ENCODE measurements around the gene PLXND1. TPM values are rescaled to one million over a fixed set of nuclear protein-coding genes. Genes with fewer than 3 reads are reported as not detected.

Gene PLXND1
- polyA plus RNA-seq, 1 donor from 2014 or later, result 0.05 TPM

- Histone ChIP-seq H2AFZ (ENCODE audit: low read depth, low read length) (no peak overlapping the region), H3K4me2 (ENCODE audit: low read length) (no peak overlapping the region), H3K9me3 (ENCODE audit: low read length) (no peaks in the 10 kb centered on the region), H3K27me3 (ENCODE audit: insufficient read depth, low read depth, low read length) (no peaks in the 10 kb centered on the region), H3K79me2 (replicated peaks; ENCODE audit: insufficient read depth, low read length) (no peaks in the 10 kb centered on the region), H3K9ac (ENCODE audit: low read length) (no peak overlapping the region), H3F3A (ENCODE audit: insufficient read depth, low read length, poor library complexity, severe bottlenecking) (no peaks in the 10 kb centered on the region), H3K36me3 (ENCODE audit: insufficient read depth, low read length) (no peaks in the 10 kb centered on the region), H3K27ac (ENCODE audit: low read length) (no peak overlapping the region), H4K20me1 (ENCODE audit: insufficient read depth) (no peaks in the 10 kb centered on the region), H3K4me3 (ENCODE audit: low read length) (no peak overlapping the region), H3K9me2 (ENCODE audit: insufficient read depth, low read length) (no peaks in the 10 kb centered on the region)
- TF ChIP-seq SMC3 (conservative IDR thresholded peaks at IDR 0.05; ENCODE audit: poor library complexity), result no peak
- TF ChIP-seq POLR2AphosphoS5 (IDR thresholded peaks at IDR 0.05), result no peak
- TF ChIP-seq CTCF (IDR thresholded peaks at IDR 0.05; ENCODE audit: poor library complexity, severe bottlenecking), result no peak
- TF ChIP-seq RAD21 (conservative IDR thresholded peaks at IDR 0.05), result no peak
- no peak for TF ChIP-seq TAF1 (IDR thresholded peaks at IDR 0.05; ENCODE audit: low read depth)
- no peak for TF ChIP-seq MXI1 (conservative IDR thresholded peaks at IDR 0.05; ENCODE audit: poor library complexity, severe bottlenecking)
- TF ChIP-seq EZH2 (IDR thresholded peaks at IDR 0.05; ENCODE audit: borderline replicate concordance, insufficient read depth, low read length, poor library complexity, severe bottlenecking), result no peak
- no peak for TF ChIP-seq REST (IDR thresholded peaks at IDR 0.05; ENCODE audit: borderline replicate concordance)
- TF ChIP-seq EP300 (conservative IDR thresholded peaks at IDR 0.05; ENCODE audit: poor library complexity, severe bottlenecking), result no peak
Measured at GRCh38 chr3:129571605-129572547, 34.6 kb downstream of the PLXND1 start.

- H3K9me2 ChIP-seq (ENCODE audit: insufficient read depth, low read length), result no peaks in the 10 kb centered on the region
Measured at GRCh38 chr3:129569856-129570255, 36.6 kb downstream of the PLXND1 start.

More at GRCh38 chr3:129569856-129570255, 36.6 kb downstream of the PLXND1 start:
- TF ChIP-seq REST (IDR thresholded peaks at IDR 0.05; ENCODE audit: borderline replicate concordance), result no peak
- TF ChIP-seq POLR2AphosphoS5 (IDR thresholded peaks at IDR 0.05), result no peak
- no peak for TF ChIP-seq MXI1 (conservative IDR thresholded peaks at IDR 0.05; ENCODE audit: poor library complexity, severe bottlenecking)
- Histone ChIP-seq H4K20me1 (ENCODE audit: insufficient read depth) (no peaks in the 10 kb centered on the region), H3K79me2 (replicated peaks; ENCODE audit: insufficient read depth, low read length) (no peaks in the 10 kb centered on the region), H2AFZ (ENCODE audit: low read depth, low read length) (no peak overlapping the region), H3K9ac (ENCODE audit: low read length) (no peak overlapping the region), H3K9me3 (ENCODE audit: low read length) (no peaks in the 10 kb centered on the region), H3K4me2 (ENCODE audit: low read length) (no peak overlapping the region), H3K36me3 (ENCODE audit: insufficient read depth, low read length) (no peaks in the 10 kb centered on the region), H3K27me3 (ENCODE audit: insufficient read depth, low read depth, low read length) (no peaks in the 10 kb centered on the region), H3K27ac (ENCODE audit: low read length) (no peak overlapping the region), H3K4me3 (ENCODE audit: low read length) (no peak overlapping the region), H3F3A (ENCODE audit: insufficient read depth, low read length, poor library complexity, severe bottlenecking) (no peaks in the 10 kb centered on the region)
